Sigmoid colon (tissue), 7 donors: ENCODE measurements around the gene RPL10. TPM values are rescaled to one million over a fixed set of nuclear protein-coding genes. Genes with fewer than 3 reads are reported as not detected.

ENCODE experiments used
- DNase-seq: peaks from one replicate; pipeline ENCODE4 v3.0.0-alpha.2; 2019
- H3K27ac ChIP-seq, 4 donors: fragments of 200-600 bp; sonication (generic); one replicate each; pipeline ENCODE4 v1.5.1; 2016 to 2019; ENCODE audit warnings: mild to moderate bottlenecking in 1 of 4
- H3K27me3 ChIP-seq, 3 donors: fragments of 200-600 bp; sonication (generic); one replicate each; pipeline ENCODE4 v1.5.1; 2019; ENCODE audit warnings: mild to moderate bottlenecking in 1 of 3
- H3K36me3 ChIP-seq, 4 donors: fragments of 200-600 bp; sonication (generic); one replicate each; pipeline ENCODE4 v1.5.1; 2016 to 2019
- H3K4me1 ChIP-seq, 4 donors: fragments of 200-600 bp; sonication (generic); one replicate each; pipeline ENCODE4 v1.5.1; 2017 to 2019
- H3K4me3 ChIP-seq, 4 donors: fragments of 200-600 bp; sonication (generic); one replicate each; pipeline ENCODE4 v1.5.1; 2017 to 2019; ENCODE audit warnings: mild to moderate bottlenecking in 2 of 4, moderate library complexity in 1 of 4
- H3K9me3 ChIP-seq, 4 donors: fragments of 200-600 bp in 3 of 4; sonication (generic) in 3 of 4; one replicate each; pipeline versions ENCODE4 v1.5.1 to v1.6.1; 2013 to 2019
- EP300 ChIP-seq, 4 donors: sonication (generic); formaldehyde crosslinking; IDR thresholded peaks; one replicate each; pipeline ENCODE4 v1.6.1; 2017; ENCODE audit warnings: antibody characterized with exemption in 4 of 4
- POLR2A ChIP-seq, 2 donors: fragments of 450-650 bp; IDR thresholded peaks; one replicate each; pipeline ENCODE4 v1.6.1; 2016; ENCODE audit warnings: antibody characterized with exemption in 2 of 2, mild to moderate bottlenecking in 2 of 2, moderate library complexity in 2 of 2
- POLR2AphosphoS5 ChIP-seq, 4 donors: sonication (generic); formaldehyde crosslinking; IDR thresholded peaks; one replicate each; pipeline ENCODE4 v1.6.1; 2017; ENCODE audit warnings: antibody characterized with exemption in 4 of 4
- WGBS, 2 donors: extraction: QIAGEN DNeasy Blood & Tissue Kit; methylation state at CpG; one replicate each; pipeline ENCODE4 v1.1.7; 2013; 5-methylcytosine and 5-hydroxymethylcytosine counted together
- intact Hi-C: fragments of 100-400 bp; cut with DNase I; formaldehyde crosslinking; loops from one replicate; pipeline ENCODE4 v1.15.1; 2023
- polyA plus RNA-seq, 3 donors: library from polyadenylated mRNA; stranded (reverse); fragments of 200-250 nt; gene quantifications; one replicate each; pipeline ENCODE4 v1.2.3, GENCODE V29; 2013
- total RNA-seq, 4 donors: library from RNA; depleted of rRNA; stranded (reverse); fragments of >200 nt; gene quantifications; one replicate each; pipeline ENCODE4 v1.1.0, GENCODE V29; 2016
- TF ChIP-seq, protein P1 (sequence below), 4 experiments: fragments of 450-650 bp in 3 of 4; fragments of 200-600 bp in 1 of 4; IDR thresholded peaks; one replicate each; pipeline ENCODE4 v1.5.1; 2016 to 2019; ENCODE audit warnings: antibody characterized with exemption in 4 of 4, mild to moderate bottlenecking in 3 of 4, moderate library complexity in 2 of 4
- donor health status: healthy with polysubstance abuse.
- donor health status: Bipolar disorder and iron deficiency.
- donor health status: healthy.

The RPL10 gene
- total and polyA plus RNA-seq, 7 donors, result 3,138 to 8,651 (median 5,003) TPM

- peak within 1 kb of the TSS; percentile 98 to 99 (median 98) for H3K27ac ChIP-seq
- H3K4me3 ChIP-seq, result peak within 1 kb of the TSS; percentile 73 to 80 (median 78)
- peaks cover 9 to 18% (median 14%) of the 10 kb centered on the region in 4 donors for H3K36me3 ChIP-seq
- no peaks in the 10 kb centered on the region for H3K9me3 ChIP-seq
- TF ChIP-seq POLR2A (IDR thresholded peaks at IDR 0.05), result peak; percentile 33 to 54
- TF ChIP-seq, protein P1, sequence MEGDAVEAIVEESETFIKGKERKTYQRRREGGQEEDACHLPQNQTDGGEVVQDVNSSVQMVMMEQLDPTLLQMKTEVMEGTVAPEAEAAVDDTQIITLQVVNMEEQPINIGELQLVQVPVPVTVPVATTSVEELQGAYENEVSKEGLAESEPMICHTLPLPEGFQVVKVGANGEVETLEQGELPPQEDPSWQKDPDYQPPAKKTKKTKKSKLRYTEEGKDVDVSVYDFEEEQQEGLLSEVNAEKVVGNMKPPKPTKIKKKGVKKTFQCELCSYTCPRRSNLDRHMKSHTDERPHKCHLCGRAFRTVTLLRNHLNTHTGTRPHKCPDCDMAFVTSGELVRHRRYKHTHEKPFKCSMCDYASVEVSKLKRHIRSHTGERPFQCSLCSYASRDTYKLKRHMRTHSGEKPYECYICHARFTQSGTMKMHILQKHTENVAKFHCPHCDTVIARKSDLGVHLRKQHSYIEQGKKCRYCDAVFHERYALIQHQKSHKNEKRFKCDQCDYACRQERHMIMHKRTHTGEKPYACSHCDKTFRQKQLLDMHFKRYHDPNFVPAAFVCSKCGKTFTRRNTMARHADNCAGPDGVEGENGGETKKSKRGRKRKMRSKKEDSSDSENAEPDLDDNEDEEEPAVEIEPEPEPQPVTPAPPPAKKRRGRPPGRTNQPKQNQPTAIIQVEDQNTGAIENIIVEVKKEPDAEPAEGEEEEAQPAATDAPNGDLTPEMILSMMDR (IDR thresholded peaks at IDR 0.05), result no peak
- TF ChIP-seq POLR2AphosphoS5 (IDR thresholded peaks at IDR 0.05), result peak in 3 of 4 donors; percentile 43 to 86 (median 63)
- no peak for TF ChIP-seq EP300 (IDR thresholded peaks at IDR 0.05)
- WGBS, 2 donors, result 3 to 7% methylated on average over 95 of the region's 95 CpGs
- intact Hi-C loops, result no loop called here
- peaks cover 0 to 5% (median 0%) of the 10 kb centered on the region in 3 donors for H3K27me3 ChIP-seq
- peaks cover 0 to 15% (median 7%) of the 10 kb centered on the region in 4 donors for H3K4me1 ChIP-seq
- peak; percentile 89 for DNase-seq
Measured at GRCh38 chrX:154374313-154375155, 23.6 kb upstream of the RPL10 start, which contains the start of gene FLNA. TSS of gene FLNA (minus strand) at chrX:154374634. CDS start at chrX:154371245, 3,389 bp downstream.

- Histone ChIP-seq H3K9me3 (no peaks in the 10 kb centered on the region), H3K4me1 (peaks cover 0 to 17% (median 10%) of the 10 kb centered on the region in 4 donors), H3K4me3 (peak overlapping the region; percentile 28 to 80 (median 78)), H3K36me3 (peaks cover 9 to 15% (median 10%) of the 10 kb centered on the region in 4 donors), H3K27ac (peak overlapping the region; percentile 98 to 99 (median 98)), H3K27me3 (peaks cover 0 to 5% (median 0%) of the 10 kb centered on the region in 3 donors)
- 24 to 70% methylated on average over 10 of the region's 10 CpGs for WGBS, 2 donors
- TF ChIP-seq EP300 (IDR thresholded peaks at IDR 0.05) (no peak), POLR2AphosphoS5 (IDR thresholded peaks at IDR 0.05) (no peak), POLR2A (IDR thresholded peaks at IDR 0.05) (no peak)
- TF ChIP-seq, protein P1 (IDR thresholded peaks at IDR 0.05), result no peak
- intact Hi-C loops, result no loop called here
- DNase-seq, result no peak
Measured at GRCh38 chrX:154375156-154375504, 23.0 kb upstream of the RPL10 start.

DNA sequence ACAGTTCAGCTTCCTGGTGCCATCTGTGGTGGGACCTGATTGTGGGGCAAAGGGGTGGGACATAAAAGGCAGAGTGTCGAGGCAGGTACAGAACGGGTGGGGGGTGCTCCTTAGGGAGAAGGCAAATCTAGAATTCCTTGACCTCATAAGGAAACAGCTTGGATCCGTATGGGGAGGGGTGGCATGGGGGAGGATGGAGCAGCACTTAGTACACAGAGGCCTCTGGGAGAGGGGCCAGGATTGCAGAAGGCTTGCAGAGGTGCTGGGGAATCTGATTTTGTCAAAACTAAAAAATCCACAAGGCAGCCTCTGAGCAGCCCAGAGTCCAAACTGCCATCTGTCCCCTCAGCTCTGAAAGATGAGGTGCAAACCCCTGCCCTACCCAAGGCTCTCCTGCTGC is 21.4 kb upstream of the RPL10 start:
- intact Hi-C loops, result no loop called here
- Histone ChIP-seq H3K27ac (peak overlapping the region; percentile 98 to 99 (median 98)), H3K36me3 (peaks cover 0 to 6% (median 2%) of the 10 kb centered on the region in 4 donors), H3K9me3 (no peaks in the 10 kb centered on the region), H3K27me3 (peaks cover 0 to 5% (median 0%) of the 10 kb centered on the region in 3 donors), H3K4me3 (no peak overlapping the region), H3K4me1 (peaks cover 0 to 30% (median 20%) of the 10 kb centered on the region in 4 donors)
- peak in 3 of 4 donors; percentile 22 to 34 (median 25) for TF ChIP-seq POLR2AphosphoS5 (IDR thresholded peaks at IDR 0.05)
- TF ChIP-seq, protein P1 (IDR thresholded peaks at IDR 0.05), result no peak
- TF ChIP-seq EP300 (IDR thresholded peaks at IDR 0.05), result peak in 1 of 4 donors; percentile 53
- peak; percentile 91 for DNase-seq
- 72 to 82% methylated on average over 3 of the region's 3 CpGs for WGBS, 2 donors

- no peaks in the 10 kb centered on the region for H3K9me3 ChIP-seq
- peak overlapping the region; percentile 98 to 99 (median 98) for H3K27ac ChIP-seq
- intact Hi-C loops, result no loop called here
- DNase-seq, result peak; percentile 90
- peaks cover 0 to 5% (median 0%) of the 10 kb centered on the region in 3 donors for H3K27me3 ChIP-seq
- H3K4me1 ChIP-seq, result peaks cover 0 to 33% (median 20%) of the 10 kb centered on the region in 4 donors
- peak; percentile 55 to 69 for TF ChIP-seq POLR2A (IDR thresholded peaks at IDR 0.05)
- peak in 1 of 4 donors; percentile 29 for TF ChIP-seq EP300 (IDR thresholded peaks at IDR 0.05)
- peak in 3 of 4 donors; percentile 91 to 93 (median 92) for TF ChIP-seq POLR2AphosphoS5 (IDR thresholded peaks at IDR 0.05)
- TF ChIP-seq, protein P1 (IDR thresholded peaks at IDR 0.05), result no peak
- H3K36me3 ChIP-seq, result peaks cover 0 to 4% (median 0%) of the 10 kb centered on the region in 4 donors
- 0% methylated on average over 79 of the region's 79 CpGs for WGBS, 2 donors
- peak overlapping the region; percentile 40 to 59 (median 53) for H3K4me3 ChIP-seq
Measured at GRCh38 chrX:154378059-154378798, 19.9 kb upstream of the RPL10 start.
